T-cell (primary cell): ENCODE data around the gene PLD2. TPM values are rescaled to one million over a fixed set of nuclear protein-coding genes. Genes with fewer than 3 reads are reported as not detected.

Experiments
- ATAC-seq, 4 experiments: fragments of 200-7000 bp in 3 of 4; fragments of 150-1000 bp in 1 of 4; cut with Tn5 transposase; replicated peaks in 1 of 4; 1 replicate in 3 of 4; 2 replicates in 1 of 4; pipeline ENCODE4 v1.10.0; 2021; ENCODE audit warnings: moderate library complexity in 3 of 4, mild to moderate bottlenecking in 2 of 4, moderate number of reproducible peaks in 1 of 4
- CTCF ChIA-PET, 2 donors: fragments of 300-600 bp; sonication (Branson Sonifier 250); formaldehyde crosslinking; loops; one replicate each; lab custom pipeline; 2022; ENCODE audit warnings: antibody characterized with exemption in 2 of 2; lab: Charles Lee
- POLR2A ChIA-PET, 2 donors: fragments of 300-600 bp; sonication (Branson Sonifier 250); formaldehyde crosslinking; loops; one replicate each; lab custom pipeline; 2022; ENCODE audit warnings: antibody characterized with exemption in 2 of 2; lab: Charles Lee
- DNase-seq, 35 experiments: peaks; one replicate each; pipeline versions ENCODE4 v3.0.0 to v3.0.0-alpha.2; 2013 to 2023
- H3K27ac ChIP-seq: one replicate; pipeline ENCODE4 v1.5.1; 2013; ENCODE audit warnings: low read length
- H3K27me3 ChIP-seq, 2 experiments: replicated peaks in 1 of 2; 1 replicate in 1 of 2; 2 replicates in 1 of 2; pipeline versions ENCODE4 v1.6.1 to v1.7.0; 2013; ENCODE audit warnings: low read length in 1 of 2, mixed read lengths in 1 of 2; ENCODE audit not compliant: control insufficient read depth in 2 of 2, insufficient read depth in 2 of 2; ENCODE audit errors: extremely low read depth in 1 of 2
- H3K36me3 ChIP-seq, 2 donors: 1 replicate in 1 of 2; 2 replicates in 1 of 2; pipeline versions ENCODE4 v1.6.1 to v1.7.0; 2013; ENCODE audit warnings: low read length in 1 of 2; ENCODE audit not compliant: control insufficient read depth in 2 of 2, insufficient read depth in 1 of 2; ENCODE audit errors: extremely low read depth in 1 of 2
- H3K4me1 ChIP-seq, 2 experiments: 1 replicate in 1 of 2; 2 replicates in 1 of 2; pipeline versions ENCODE4 v1.6.1 to v1.7.0; 2013; ENCODE audit warnings: low read length in 2 of 2, mixed read lengths in 1 of 2; ENCODE audit not compliant: insufficient read depth in 2 of 2, control insufficient read depth in 1 of 2; ENCODE audit errors: extremely low read depth in 1 of 2
- H3K4me3 ChIP-seq, 2 donors: 1 replicate in 1 of 2; 2 replicates in 1 of 2; pipeline versions ENCODE4 v1.5.1 to v1.7.0; 2013; ENCODE audit warnings: mild to moderate bottlenecking in 2 of 2, low read length in 1 of 2, moderate library complexity in 1 of 2; ENCODE audit not compliant: control insufficient read depth in 1 of 2; ENCODE audit errors: extremely low read depth in 1 of 2
- H3K9me3 ChIP-seq: 2 replicates; pipeline ENCODE4 v1.7.0; 2013
- H3K27ac Mint-ChIP-seq, 2 donors: one replicate each; pipeline ENCODE4 v1.8.0; 2020 to 2021; ENCODE audit warnings: mild to moderate bottlenecking in 2 of 2, mixed read lengths in 2 of 2
- H3K27me3 Mint-ChIP-seq, 2 donors: one replicate each; pipeline ENCODE4 v1.8.0; 2021 to 2022; ENCODE audit warnings: mixed read lengths in 2 of 2
- H3K36me3 Mint-ChIP-seq: one replicate; pipeline ENCODE4 v1.8.0; 2021; ENCODE audit warnings: mixed read lengths
- H3K4me1 Mint-ChIP-seq, 3 donors: one replicate each; pipeline ENCODE4 v1.8.0; 2020 to 2022; ENCODE audit warnings: mixed read lengths in 3 of 3, mild to moderate bottlenecking in 1 of 3
- H3K4me3 Mint-ChIP-seq, 3 donors: one replicate each; pipeline ENCODE4 v1.8.0; 2020 to 2022; ENCODE audit warnings: mild to moderate bottlenecking in 3 of 3, mixed read lengths in 3 of 3, moderate library complexity in 3 of 3
- H3K9me3 Mint-ChIP-seq, 3 donors: one replicate each; pipeline ENCODE4 v1.8.0; 2020 to 2022; ENCODE audit warnings: mixed read lengths in 3 of 3
- WGBS: methylation state at CpG from one replicate; pipeline ENCODE4 v1.1.5; 2013; ENCODE audit warnings: missing lambda C conversion rate; ENCODE audit not compliant: insufficient coverage; 5-methylcytosine and 5-hydroxymethylcytosine counted together
- total RNA-seq, 35 experiments: library from RNA in 6 of 35; stranded (reverse) in 6 of 35; fragments of 120-200 nt in 1 of 35; gene quantifications; one replicate each; pipeline versions ENCODE4 v1.2.1 to v1.2.4 and lab custom pipeline; 2013 to 2026

Gene PLD2, protein sequence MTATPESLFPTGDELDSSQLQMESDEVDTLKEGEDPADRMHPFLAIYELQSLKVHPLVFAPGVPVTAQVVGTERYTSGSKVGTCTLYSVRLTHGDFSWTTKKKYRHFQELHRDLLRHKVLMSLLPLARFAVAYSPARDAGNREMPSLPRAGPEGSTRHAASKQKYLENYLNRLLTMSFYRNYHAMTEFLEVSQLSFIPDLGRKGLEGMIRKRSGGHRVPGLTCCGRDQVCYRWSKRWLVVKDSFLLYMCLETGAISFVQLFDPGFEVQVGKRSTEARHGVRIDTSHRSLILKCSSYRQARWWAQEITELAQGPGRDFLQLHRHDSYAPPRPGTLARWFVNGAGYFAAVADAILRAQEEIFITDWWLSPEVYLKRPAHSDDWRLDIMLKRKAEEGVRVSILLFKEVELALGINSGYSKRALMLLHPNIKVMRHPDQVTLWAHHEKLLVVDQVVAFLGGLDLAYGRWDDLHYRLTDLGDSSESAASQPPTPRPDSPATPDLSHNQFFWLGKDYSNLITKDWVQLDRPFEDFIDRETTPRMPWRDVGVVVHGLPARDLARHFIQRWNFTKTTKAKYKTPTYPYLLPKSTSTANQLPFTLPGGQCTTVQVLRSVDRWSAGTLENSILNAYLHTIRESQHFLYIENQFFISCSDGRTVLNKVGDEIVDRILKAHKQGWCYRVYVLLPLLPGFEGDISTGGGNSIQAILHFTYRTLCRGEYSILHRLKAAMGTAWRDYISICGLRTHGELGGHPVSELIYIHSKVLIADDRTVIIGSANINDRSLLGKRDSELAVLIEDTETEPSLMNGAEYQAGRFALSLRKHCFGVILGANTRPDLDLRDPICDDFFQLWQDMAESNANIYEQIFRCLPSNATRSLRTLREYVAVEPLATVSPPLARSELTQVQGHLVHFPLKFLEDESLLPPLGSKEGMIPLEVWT
- 10 to 100 TPM; 24.2 to 41.7 (median 31.4) TPM for total RNA-seq
- total RNA-seq (2013) = 13.3 TPM
- total RNA-seq (lab: John Stamatoyannopoulos, UW) = 3.5 to 37.6 (median 17.4) reads per million in 29 experiments

DNA sequence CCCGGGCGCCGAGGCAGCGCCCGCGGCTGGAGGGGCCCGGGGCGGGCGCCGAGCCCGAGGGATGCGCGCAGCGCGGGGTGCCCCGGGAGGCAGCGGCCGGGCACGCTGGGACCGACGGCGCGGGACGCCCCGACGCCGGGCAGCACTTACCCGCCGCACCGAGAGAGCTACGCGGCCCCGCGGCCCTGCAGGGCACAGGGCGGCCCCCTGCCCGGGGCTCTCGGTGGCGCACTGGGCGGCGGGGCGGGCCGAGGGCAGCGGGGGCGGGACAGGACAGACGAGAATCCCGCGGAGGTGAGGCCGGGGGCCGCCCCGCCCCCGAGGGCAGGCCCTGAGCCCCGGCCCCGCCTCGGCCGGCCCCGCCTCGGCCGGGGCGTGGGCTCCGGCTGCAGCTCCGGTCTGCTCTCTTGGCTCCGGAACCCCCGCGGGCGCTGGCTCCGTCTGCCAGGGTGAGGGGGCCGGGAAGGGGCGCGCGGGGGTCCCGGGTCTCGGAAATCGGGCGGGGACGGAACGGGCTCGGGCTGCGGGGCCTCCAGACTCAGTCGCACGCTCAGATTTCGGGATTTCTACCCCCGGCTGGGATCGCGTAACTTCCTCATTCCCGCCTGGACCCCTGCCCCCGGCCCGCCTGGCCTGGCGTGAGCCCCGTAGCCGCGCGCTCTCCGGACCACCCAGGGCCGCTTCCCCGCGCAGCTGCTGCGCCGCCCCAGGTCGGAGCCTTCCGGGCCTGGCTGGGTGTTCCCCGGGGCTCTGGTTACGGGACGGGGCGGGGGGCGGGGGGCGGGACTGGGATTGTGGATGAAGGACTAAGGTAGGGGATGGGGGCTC lies at the start of gene PLD2:
Gene PLD2, plus strand, starts transcription at position 376 of the 828 bp plus-strand sequence. CDS start 621 bp downstream, outside the sequence.
- ChIA-PET POLR2A (interaction anchor here in 1 of 2 donors (0.9 kb wide), 1 partner anchor 92 kb away, joined by 3 read pairs; the partner anchor contains the start of gene C17orf107), CTCF (interaction anchor here in 1 of 2 donors (0.8 to 1.0 kb wide), 2 partner anchors 16 to 97 kb away, joined by 3 to 4 read pairs; partner anchors contain the start of gene ARRB2)
- Mint-ChIP-seq H3K36me3 (peaks cover 15% of the 10 kb centered on the region), H3K4me3 (peak within 1 kb of the TSS; percentile 72 to 80 (median 73)), H3K9me3 (no peaks in the 10 kb centered on the region), H3K4me1 (peaks cover 0 to 22% (median 12%) of the 10 kb centered on the region in 3 donors), H3K27ac (peak within 1 kb of the TSS in 1 of 2 donors; percentile 4), H3K27me3 (no peaks in the 10 kb centered on the region)
- H3K4me1 ChIP-seq = peaks cover 3 to 17% of the 10 kb centered on the region in 2 experiments
- DNase-seq (peak; percentile 63 to 90 (median 78)), ATAC-seq (peak; percentile 98 to 100 (median 98))
- H3K4me3 ChIP-seq = peak within 1 kb of the TSS; percentile 57 to 69
- WGBS = under 1% methylated on average over 90 of the region's 106 CpGs
- no peaks in the 10 kb centered on the region for H3K9me3 ChIP-seq
- no peaks in the 10 kb centered on the region for H3K27me3 ChIP-seq
- H3K27ac ChIP-seq = peak within 1 kb of the TSS; percentile 63
- H3K36me3 ChIP-seq = peaks cover 0 to 13% of the 10 kb centered on the region in 2 donors

DNA sequence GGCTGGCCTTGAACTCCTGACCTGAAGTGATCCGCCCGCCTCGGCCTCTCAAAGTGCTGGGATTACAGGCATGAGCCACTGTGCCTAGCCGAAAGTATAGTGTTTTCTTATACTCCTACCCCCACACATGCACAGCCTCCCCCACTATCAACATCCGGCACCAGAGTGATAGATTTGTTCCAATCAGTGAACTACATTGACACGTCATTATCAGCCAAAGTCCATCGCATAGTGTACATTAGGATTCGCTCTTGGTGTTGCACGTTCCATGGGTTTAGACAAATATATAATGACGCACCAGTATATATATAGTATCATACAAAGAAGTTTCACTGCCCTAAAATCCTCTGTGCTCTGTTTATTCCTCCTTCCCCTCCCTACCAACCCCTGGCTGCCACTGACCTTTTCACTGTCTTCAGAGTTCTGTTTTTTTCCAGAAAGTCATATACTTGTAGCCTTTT lies 47.1 kb upstream of the PLD2 start:
- no peak overlapping the region for H3K27ac ChIP-seq
- DNase-seq = no peak
- CTCF ChIA-PET = no interaction called here

DNA sequence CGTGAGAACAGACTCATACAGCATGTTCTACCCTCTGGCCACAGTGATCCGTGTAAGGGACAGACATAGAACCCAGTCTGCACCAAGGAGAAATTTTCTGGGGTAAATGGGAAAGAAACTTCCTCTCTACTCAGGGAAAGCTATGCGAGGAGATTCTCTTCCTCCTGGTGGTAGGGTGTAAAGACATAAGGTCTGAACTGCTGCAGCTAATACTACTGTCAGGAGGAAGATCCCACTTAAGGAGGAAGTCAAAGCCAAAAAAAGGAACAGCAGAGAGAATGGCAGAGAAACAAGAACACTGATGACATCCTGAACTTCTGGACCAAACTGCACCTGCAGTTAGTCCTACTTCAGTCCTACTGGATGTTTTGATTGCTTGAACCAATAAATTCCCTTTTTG lies 42.4 kb upstream of the PLD2 start:
- WGBS = no CpG with 5 or more reads among the region's 3 CpGs
- ATAC-seq = no peak
- no peak overlapping the region for H3K27ac Mint-ChIP-seq
- Histone ChIP-seq H3K27me3 (peaks cover 0 to 10% of the 10 kb centered on the region in 2 experiments), H3K4me1 (no peaks in the 10 kb centered on the region), H3K27ac (no peak overlapping the region), H3K4me3 (no peak overlapping the region), H3K36me3 (no peaks in the 10 kb centered on the region), H3K9me3 (no peaks in the 10 kb centered on the region)
- H3K27me3 Mint-ChIP-seq = peaks cover 4 to 8% of the 10 kb centered on the region in 2 donors
- H3K36me3 Mint-ChIP-seq = no peaks in the 10 kb centered on the region
- H3K9me3 Mint-ChIP-seq = no peaks in the 10 kb centered on the region
- POLR2A ChIA-PET = no interaction called here
- no peak overlapping the region for H3K4me3 Mint-ChIP-seq
- no peaks in the 10 kb centered on the region for H3K4me1 Mint-ChIP-seq
- DNase-seq = no peak
- CTCF ChIA-PET = interaction anchor here in 1 of 2 donors (0.7 kb wide), 1 partner anchor 9 kb away, joined by 3 read pairs; no protein-coding TSS in a partner anchor

More for the DNA sequence above, 47.1 kb upstream of the PLD2 start:
- Histone ChIP-seq H3K4me1 (no peaks in the 10 kb centered on the region), H3K36me3 (no peaks in the 10 kb centered on the region), H3K4me3 (no peak overlapping the region), H3K9me3 (no peaks in the 10 kb centered on the region), H3K27me3 (peaks cover 0 to 17% of the 10 kb centered on the region in 2 experiments)
- Mint-ChIP-seq H3K27me3 (peaks cover 7 to 18% of the 10 kb centered on the region in 2 donors), H3K4me3 (no peak overlapping the region), H3K4me1 (no peaks in the 10 kb centered on the region), H3K36me3 (no peaks in the 10 kb centered on the region), H3K9me3 (no peaks in the 10 kb centered on the region), H3K27ac (no peak overlapping the region)
- WGBS = 100% methylated on average over 1 of the region's 10 CpGs
- ATAC-seq = no peak
- POLR2A ChIA-PET = no interaction called here

DNA sequence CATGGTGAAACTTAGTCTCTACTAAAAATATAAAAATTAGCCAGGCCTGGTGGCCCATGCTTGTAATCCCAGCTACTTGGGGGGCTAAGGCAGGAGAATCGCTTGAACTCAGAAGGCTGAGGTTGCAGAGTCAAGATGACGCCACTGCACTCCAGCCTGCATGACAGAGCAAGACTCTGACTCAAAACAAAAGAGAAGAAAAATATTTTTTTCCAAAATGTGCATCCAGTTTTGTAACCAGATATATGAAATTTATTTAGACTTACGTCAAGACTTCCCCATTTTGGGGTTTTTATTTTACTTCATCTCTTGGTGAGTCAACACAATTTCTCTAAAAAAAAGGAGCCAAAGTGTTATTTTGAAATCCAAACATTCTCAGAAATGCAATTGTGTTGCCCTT lies 40.8 kb upstream of the PLD2 start:
- no CpG with 5 or more reads among the region's 3 CpGs for WGBS
- Histone ChIP-seq H3K36me3 (no peaks in the 10 kb centered on the region), H3K27ac (no peak overlapping the region), H3K27me3 (peaks cover 0 to 13% of the 10 kb centered on the region in 2 experiments), H3K4me1 (peaks cover 0 to 1% of the 10 kb centered on the region in 2 experiments), H3K9me3 (no peaks in the 10 kb centered on the region), H3K4me3 (no peak overlapping the region)
- ChIA-PET CTCF (no interaction called here), POLR2A (no interaction called here)
- Mint-ChIP-seq H3K27ac (no peak overlapping the region), H3K36me3 (no peaks in the 10 kb centered on the region), H3K27me3 (peaks cover 4 to 7% of the 10 kb centered on the region in 2 donors), H3K9me3 (no peaks in the 10 kb centered on the region), H3K4me1 (peaks cover 0 to under 1% (median 0%) of the 10 kb centered on the region in 3 donors), H3K4me3 (no peak overlapping the region)
- no peak for DNase-seq
- no peak for ATAC-seq

DNA sequence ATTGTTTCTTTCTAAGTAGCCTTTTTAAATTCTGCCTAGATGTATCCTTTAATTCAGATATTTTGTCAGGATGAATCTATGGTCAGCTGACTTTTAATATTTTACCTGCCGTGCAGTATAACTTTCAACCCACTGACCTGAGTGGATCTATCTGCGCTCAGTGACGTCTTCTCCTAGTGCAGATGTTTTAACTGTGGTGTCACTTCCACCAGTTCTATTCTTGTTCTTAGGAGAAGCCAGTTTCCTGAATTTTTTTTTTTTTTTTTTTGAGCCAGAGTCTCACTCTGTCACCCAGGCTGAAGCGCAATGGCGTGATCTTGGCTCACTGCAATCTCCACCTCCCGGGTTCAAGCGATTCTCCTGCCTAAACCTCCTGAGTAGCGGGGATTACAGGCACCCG lies 40.2 kb upstream of the PLD2 start:
- Mint-ChIP-seq H3K27me3 (peaks cover 4 to 7% of the 10 kb centered on the region in 2 donors), H3K36me3 (no peaks in the 10 kb centered on the region), H3K4me3 (no peak overlapping the region), H3K27ac (no peak overlapping the region), H3K4me1 (peaks cover 4 to 5% (median 4%) of the 10 kb centered on the region in 3 donors), H3K9me3 (no peaks in the 10 kb centered on the region)
- no peak for DNase-seq
- no peaks in the 10 kb centered on the region for H3K36me3 ChIP-seq
- POLR2A ChIA-PET = interaction anchor here in 1 of 2 donors (0.7 kb wide), 1 partner anchor 79 kb away, joined by 10 read pairs; no protein-coding TSS in a partner anchor
- H3K27ac ChIP-seq = no peak overlapping the region
- H3K27me3 ChIP-seq = peaks cover 0 to 17% of the 10 kb centered on the region in 2 experiments
- CTCF ChIA-PET = no interaction called here
- 100% methylated on average over 5 of the region's 9 CpGs for WGBS
- peaks cover 0 to 7% of the 10 kb centered on the region in 2 experiments for H3K4me1 ChIP-seq
- no peak overlapping the region for H3K4me3 ChIP-seq
- no peak for ATAC-seq
- no peaks in the 10 kb centered on the region for H3K9me3 ChIP-seq
